HG02642 (cell line): Measurements from ENCODE around the gene TOP3A.

ENCODE experiments used
- ATAC-seq: cut with Tn5 transposase; IDR thresholded peaks from one replicate; pipeline ENCODE4 v1.9.1; 2021; ENCODE audit warnings: mild to moderate bottlenecking; ENCODE audit not compliant: unreplicated experiment, poor library complexity

TOP3A gene

DNA sequence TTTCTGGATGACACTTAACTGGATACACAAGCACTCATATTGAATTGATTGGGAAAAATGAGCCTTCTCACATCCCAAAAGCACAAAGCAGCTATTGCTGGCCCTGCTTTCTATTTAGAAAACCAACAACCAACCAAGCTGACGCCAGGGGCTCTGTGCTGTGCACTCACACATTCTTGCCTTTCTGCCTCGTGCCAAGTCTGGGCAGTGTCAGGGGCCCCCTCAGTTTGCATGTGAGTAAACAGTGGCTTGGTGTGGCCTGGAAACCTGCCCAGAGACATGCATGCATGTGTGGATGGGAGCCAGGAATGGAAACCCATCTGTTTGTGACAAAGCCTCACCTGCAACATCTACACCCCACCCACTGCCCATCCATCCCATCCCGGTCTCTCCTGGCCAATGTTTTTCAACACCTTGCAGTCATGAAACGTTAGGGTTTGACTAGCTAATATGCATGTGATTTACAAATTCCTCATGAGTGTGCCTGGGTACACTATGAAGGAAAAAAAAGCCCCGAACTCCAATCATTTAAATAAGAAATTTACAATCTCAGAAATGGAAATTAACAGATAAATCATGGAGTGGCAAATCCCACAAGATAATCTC, 33.9 kb downstream of the TOP3A start:
- no peak for ATAC-seq

DNA sequence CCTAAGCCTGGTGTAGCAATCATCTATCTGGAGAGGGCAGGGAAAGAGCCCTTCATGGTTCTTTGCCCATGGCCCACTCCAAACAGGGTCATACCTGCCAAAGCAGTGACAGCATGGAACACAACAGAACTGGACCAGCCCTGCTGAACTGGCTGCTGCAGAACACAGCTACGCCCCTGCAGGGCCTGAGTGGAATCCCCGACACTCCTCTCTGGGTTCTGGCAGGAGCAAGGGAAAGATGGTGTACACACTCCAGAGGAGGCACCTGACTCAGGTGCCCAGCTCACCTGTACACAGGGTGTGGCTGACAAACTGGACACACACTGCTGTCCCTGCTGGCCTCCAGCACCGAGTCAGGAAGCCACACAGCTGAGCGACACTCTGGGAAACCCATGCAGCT, 34.5 kb downstream of the TOP3A start:
- no peak for ATAC-seq

DNA sequence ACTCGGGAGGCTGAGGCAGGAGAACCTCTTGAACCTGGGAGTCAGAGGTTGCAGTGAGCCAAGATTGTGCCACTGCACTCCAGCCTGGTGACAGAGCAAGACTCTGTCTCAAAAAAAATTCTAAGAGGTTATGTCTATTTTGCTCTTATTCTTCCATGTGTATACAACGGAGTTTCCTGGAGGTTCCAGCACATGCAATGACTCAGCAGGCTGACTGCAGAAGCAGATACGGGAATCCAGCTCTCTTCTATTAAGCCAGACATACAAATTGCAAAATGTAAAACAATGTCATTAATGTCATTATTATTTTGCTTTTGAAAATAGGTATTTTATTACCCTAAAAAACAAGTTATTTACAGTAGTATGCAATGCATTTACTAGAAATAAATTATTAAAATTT, 35.9 kb downstream of the TOP3A start:
- ATAC-seq, result no peak

DNA sequence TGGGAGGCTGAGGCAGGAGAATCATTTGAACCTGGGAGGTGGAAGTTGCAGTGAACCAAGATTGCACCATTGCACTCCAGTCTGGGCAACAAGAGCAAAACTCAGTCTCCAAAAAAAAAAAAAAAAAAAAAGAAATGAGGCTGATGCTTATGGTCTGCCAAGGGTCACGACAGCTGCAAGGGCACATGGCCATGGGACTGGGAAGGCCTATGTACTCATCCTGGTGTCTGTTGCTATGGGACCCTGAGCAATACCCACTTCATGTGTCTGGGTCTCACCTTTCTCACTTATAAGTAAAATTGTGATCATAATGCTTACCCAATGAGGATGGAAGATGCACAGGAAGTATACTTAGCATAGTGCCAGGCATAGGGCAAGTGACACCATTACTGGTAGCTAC, 37.7 kb downstream of the TOP3A start:
- no peak for ATAC-seq

DNA sequence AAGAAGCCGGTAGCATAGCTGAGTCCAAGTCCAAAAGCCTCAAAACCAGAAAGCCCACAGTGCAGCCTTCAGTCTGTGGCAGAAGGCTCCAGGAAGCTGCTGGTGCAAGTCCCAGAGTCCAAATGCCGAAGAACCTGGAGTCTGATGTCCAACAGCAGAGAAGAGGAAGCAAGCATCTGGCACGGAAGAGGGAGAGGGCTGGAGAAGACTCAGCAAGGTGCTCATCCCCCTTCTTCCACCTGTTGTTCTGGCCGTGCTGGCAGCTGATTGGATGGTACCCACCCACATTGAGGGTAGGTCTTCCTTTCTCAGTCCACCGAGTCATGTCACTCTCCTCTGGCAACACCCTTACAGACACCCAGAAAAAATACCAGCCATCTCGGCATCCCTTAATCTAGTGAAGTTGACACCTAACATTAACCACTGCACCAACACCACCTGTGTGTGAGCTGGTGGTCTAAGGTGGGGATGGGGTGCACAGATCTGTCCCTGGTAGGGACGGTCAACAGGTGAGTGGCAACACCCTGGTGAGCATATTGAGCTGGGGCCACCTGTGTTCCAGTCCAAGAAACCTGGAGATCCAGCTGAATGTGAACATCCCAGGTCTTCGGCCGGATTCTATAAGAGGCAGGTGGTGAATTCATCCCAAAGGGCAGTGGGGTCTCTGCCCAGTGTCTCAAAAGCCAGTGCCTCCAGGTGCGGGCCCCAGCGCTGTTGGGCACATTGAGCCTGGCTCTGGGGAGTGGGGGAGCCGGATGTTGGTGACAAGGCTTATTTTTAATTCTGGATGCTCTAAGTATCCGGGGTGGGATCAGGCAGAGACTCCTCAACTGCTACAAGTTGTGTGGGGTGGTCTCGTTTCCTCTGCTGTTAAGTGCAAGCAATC, 44.5 kb downstream of the TOP3A start:
- no peak for ATAC-seq

DNA sequence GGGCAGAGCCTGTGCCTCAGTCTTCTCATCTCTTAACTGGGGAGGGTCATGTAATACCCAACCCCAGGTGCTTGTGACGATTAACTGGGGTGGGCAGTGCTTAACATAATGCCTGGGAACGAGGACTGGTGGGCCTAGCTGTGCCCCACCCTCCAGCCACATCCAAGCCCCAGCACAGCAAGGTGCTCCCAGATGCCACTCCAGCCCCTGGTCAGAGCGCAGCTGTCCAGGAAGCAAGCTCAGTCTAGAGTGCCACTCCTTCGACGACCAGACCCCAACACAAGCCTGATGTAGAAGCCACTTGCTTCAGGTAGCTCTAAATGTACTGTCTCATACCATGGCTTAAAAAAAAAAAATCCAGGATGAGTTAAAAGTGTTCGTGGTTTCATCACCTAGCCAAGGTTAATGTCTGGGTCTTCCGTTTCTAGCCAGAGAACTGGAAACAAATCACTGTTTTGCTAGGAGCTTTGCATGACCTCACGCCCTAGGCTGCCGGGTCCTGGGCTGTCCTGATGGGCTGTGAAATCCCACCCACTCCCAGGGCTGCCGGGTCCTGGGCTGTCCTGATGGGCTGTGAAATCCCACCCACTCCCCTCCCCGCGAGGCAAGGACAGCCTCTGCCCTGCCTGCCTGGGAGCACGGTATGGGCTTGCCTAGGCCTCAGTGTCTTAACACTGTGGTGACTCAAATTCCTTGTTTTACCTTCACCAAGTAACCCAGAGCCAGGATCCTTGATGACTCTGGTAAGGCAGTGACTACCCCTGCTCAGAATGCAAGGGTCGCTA, 46.7 kb downstream of the TOP3A start:
- ATAC-seq, result no peak

DNA sequence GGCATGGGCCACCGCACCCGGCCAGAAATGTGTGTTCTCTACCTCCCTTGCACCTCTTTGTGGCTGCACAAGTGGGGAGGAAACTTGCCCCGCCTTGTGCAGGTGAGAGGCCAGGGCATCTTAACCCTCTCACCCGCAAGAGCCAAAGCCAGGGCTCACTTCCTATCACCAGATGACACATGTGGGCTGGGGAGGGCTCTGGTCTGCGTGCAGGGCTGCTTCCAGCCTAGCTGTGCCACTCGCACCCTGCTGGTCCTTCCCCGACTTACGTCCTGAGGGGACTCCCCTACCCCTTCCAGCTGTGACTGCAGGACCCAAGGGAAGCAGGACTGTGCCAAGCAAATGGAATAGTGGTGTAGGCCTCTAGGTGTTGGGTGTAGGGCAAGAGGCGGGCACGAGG, 47.4 kb downstream of the TOP3A start:
- no peak for ATAC-seq

DNA sequence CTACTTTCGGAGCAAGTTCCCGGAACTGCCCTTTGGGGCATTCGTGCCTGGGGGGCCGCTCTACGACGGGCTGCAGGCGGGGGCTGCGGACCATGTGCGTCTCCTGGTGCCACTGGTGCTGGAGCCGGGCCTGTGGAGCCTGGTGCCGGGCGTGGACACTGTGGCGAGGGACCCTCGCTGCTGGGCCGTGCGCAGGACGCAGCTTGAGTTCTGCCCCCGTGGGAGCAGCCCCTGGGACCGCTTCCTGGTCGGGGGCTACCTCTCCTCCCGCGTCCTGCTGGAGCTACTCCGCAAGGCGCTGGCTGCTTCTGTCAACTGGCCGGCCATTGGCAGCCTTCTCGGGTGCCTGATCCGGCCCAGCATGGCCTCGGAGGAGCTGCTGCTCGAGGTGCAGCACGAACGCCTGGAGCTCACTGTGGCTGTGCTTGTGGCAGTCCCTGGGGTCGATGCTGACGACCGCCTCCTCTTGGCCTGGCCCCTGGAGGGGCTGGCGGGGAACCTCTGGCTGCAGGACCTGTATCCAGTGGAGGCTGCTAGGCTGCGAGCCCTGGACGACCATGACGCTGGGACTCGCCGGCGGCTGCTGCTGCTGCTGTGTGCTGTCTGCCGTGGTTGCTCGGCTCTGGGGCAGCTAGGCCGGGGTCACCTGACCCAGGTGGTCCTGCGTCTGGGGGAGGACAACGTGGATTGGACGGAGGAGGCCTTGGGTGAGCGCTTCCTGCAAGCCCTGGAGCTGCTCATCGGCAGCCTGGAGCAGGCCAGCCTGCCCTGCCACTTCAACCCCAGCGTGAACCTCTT, 50.7 kb downstream of the TOP3A start:
- ATAC-seq, result no peak

DNA sequence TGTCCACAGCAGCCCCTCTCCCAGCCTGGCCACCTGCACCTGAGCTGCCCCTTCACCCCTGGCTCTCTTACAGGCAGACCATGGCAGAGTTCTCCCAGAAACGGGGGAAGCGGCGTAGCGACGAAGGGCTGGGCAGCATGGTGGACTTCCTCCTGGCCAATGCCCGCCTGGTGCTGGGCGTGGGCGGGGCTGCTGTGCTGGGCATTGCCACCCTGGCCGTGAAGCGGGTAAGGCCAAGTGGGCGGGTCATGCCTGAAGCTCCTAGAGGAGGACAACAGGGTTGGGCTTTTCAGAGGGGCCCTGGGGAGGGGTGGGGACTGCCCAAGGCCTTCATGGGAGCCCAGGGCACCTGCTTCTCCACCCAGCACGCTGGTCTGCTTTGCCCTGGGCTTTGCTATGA, 52.2 kb downstream of the TOP3A start:
- ATAC-seq, result no peak

DNA sequence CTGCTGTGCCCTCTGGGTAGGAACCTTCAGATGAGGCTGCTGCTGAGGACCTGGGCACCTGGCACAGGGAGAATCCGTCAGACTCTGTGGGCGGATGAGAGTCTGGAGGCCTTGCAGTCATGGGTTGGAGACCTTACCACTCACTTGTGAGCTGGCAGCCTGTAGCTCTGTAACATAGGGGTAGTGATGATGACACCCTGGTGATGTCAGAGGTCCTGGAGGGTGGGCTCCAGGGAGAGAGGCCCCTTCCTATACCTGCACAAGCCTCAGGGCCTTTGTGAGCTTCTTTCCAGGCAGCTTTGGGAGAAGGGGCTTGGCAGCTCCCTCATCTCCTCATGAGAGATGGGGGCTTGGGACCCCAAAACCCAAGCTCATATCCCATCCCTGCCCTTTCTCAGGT, 52.7 kb downstream of the TOP3A start:
- ATAC-seq, result no peak

DNA sequence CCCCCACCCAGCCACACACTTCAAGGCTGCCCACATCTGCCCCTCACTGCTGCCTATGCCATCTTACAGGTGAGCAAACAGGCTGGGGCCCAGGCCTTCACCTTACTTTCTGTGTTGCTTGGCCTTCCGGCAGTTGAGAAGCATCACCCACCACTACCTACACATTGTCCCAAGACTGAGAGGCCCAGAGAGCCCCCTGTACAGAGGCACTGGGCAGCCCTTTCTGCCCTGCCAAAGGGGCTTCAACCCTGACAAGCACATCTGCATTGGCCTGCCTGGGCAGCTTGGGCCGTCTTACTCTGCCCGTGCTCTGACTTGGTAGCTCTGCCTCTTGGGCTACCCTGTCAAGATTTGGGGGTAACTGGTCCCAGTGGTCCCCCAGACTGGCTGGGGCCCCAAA, 53.1 kb downstream of the TOP3A start:
- no peak for ATAC-seq

DNA sequence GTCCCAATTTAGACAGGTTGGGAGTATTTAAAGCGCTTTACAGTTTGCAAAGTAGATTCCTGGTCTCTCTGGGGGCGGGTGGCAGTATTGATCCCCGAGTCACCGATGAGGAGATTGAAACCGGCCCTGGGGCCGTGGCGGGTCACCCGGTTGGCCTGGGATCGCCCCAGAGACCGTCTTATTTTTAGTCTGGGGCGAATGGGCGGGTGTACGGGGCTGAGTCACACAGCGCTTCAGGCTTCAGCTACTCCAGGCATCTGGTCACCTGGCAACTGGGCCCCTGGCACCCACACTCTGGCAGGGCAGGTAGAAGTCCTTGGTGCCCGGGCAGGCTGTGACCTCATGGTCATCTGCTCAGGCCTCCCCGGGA, 53.7 kb downstream of the TOP3A start:
- no peak for ATAC-seq

DNA sequence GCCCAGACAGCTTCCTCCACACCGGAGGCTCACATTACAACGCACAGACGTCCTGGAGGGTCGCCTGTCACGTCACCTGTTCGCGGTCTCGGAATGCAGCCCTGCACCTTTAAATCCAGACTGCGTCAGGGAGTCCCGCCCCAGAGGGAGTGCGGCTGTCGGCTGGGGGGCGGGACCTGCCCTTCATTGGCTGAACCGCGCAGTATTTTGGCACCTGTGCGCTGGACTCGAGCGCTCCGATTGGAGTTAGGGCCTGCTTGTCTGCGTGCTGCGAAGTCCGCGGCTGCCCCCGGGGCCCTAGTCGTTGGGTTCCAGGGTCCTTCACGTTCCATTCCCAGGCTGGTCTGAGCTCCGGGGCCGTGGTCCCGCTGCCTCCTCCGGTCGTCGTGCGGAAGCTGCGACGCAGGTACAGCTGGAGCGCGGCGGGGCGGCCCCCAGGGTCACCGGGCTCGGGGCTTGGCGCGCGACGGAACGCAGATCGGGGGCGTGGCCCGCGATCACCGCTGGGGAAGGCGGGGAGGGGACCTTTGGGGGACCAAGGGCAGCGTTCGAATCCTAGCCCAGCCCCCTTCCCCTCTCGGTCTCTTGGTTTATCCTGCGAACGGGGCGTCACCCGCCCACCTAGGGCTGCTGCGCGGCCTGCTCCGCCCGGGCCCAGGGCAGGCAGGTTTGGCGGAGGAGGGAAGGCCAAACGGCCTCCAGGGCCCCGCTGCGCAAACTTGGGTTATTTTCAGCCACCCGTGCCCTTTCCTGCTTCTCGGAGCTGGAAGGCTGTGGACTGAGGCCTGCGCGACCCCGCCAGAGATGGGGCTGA, 54.3 kb downstream of the TOP3A start, which contains the start of gene MIEF2:
MIEF2 (plus strand) TSS at position 331 of the 814 bp plus-strand sequence. CDS start 2,059 bp downstream, outside the sequence.
- peak; percentile 80 for ATAC-seq

DNA sequence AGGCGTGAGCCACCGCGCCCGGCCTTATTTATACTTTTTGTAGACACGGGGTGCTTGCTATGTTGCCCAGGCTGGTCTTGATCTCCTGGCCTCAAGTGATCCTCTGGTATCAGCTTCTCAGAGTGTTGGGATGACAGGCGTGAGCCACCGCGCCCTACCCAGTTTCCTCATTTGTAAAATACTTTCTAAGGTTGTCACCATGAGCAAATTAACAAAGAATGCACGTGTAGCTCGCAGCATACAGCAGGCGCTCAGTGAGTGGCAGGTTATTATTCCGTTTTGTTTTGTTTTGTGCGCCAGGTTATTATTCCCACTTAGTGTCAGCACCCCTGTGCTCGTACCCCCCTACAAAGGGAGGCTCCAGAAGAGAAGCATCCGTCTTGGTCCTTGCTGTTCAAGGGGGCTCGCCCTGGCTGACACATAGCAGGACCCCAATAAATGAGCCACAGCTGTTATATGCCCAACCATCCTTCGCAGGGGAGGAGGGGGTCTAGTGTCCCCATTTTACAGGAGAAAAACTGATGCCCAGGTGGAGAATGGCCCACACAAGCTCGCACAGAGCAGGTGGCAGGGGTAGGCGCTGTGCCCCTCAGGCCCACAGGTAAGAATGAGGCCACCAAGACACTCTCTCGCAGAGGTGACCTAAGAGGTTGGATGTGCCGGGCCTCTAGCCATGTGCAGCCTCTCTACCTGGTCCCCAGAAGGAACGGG, 55.0 kb downstream of the TOP3A start:
- no peak for ATAC-seq

DNA sequence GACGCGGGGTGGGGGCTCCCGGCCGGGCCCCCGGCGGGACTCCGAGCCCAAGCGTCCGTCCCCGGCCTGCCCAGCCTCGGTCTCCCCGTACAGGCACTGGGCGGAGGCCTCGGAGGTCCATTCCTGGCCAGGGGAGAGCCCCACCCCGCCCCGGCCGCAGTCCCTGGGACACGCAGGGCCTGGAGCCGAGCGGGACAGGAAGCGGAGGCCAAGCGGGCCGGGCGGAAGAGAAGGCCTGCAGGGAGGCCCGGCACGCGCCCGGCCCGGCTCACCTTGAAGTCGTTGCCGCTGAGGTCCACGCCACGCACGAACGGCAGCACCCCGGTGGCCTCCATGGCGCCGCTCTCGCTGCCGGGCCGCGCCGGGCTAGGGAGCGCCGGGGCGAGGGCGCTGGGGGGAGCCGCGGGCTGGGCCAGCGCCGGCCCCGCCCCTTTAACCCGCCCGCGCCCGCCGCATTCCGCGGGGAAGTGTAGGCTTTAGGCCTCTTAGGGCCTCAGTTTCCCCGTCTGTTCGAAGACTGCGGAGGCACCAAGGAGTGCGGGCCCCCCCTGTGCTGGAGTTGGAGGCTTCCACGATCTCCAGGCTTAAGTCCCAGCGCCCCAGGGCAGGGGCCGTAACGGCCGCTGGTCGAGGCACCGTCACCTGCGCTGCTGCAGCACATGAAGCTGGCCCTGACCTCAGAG, 56.3 kb downstream of the TOP3A start, which contains the start of gene FLII:
FLII (minus strand) TSS at position 383 of the 683 bp plus-strand sequence; CDS start at position 335, 48 bp downstream.
- peak; percentile 31 for ATAC-seq

DNA sequence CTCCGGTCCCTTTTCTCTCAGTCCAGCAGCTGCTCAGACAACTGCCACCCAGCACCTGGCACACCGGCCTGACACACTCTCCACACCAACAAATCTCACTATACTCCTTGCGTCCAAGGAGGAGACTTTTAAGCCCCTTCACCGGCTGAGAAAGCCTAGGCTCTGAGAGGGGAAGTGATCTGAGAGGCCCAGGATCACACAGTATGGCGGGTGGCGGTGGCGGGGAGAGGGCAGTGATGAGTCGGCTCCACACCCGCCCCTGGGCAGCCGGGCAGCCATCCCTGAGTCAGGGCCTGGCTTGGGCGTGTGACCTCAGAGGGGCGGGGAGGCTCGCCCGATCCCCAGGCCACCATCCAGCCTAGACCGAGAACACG, 56.8 kb downstream of the TOP3A start:
- ATAC-seq, result peak; percentile 22

DNA sequence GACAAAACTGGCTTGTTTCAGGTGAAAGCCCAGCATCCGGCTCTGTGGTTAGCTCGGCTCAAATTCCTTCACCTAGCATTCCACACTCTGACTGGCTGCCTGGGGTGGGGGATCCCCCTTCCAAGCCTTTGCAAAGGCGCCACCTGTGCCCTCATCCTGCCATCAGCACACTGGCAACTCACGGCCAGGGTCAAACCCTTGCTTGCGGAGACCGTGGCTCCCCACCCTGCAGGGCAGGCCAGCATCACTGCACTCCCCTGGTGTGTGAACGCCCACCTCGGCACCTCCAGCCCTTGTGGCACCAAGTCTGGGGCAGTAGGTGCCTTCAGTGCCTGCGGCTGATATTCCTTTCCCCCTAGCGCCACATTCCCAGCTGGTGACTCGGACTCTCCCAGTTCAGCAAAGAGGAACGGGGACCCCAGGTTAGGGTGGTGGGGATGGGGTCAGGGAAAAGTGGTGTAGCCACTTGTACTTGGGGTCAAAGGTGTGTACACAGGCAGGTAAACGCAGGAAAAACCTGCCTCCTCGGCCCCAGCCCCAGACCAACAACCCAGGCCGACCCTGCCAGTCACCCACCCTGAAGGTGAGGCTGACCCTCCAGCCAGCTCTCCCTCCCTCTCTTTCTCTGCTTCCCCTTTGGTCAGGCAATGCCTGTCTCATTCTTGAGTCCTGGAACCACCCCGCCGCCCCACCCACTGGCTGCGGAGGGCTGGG, 57.4 kb downstream of the TOP3A start:
- peak; percentile 4 for ATAC-seq

DNA sequence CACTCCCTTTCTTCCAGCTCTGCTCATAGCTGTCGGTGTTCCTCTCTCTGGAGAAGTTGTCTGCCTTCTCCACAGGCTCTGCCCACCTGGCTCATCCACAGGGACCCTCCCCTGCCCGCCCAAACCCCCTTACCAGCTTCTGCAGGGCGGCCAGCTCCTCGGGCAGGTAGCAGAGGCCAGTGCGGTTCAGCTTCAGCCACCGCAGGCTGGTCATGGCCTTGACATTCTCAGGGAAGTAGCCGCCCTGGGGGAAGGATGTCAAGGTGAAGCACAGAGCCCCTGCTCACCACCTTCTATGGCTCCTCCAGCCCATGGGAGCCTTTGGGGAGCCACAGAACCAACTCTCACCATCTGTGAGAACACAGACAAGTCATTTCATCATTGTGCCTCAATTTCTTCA, 58.0 kb downstream of the TOP3A start:
- no peak for ATAC-seq
